ENCODE data around the gene CLCN1. TPM values are rescaled to one million over a fixed set of nuclear protein-coding genes. Genes with fewer than 3 reads are reported as not detected.

CLCN1 gene
- total and polyA plus RNA-seq, 2 donors (not counting 3 experiments of a cell fraction or from before 2014, with no cell fraction given) = not detected

- no peak overlapping the region for H3K9ac ChIP-seq (replicated peaks; ENCODE audit: extremely low read depth, insufficient read depth, low read length)
- H3K79me2 ChIP-seq (ENCODE audit: control insufficient read depth, insufficient read depth, low read length) = no peaks in the 10 kb centered on the region
- H3K4me3 ChIP-seq (replicated peaks in 1 of 3; ENCODE audit: insufficient read depth in 1 of 3, low read depth in 1 of 3, low read length in 3 of 3) = no peak overlapping the region
- H3K36me3 ChIP-seq (ENCODE audit: control insufficient read depth in 2 of 2, extremely low read depth in 1 of 2, insufficient read depth in 2 of 2, low read length in 2 of 2) = peaks cover 6 to 14% of the 10 kb centered on the region in 2 experiments
- dilution Hi-C loops (cut with MboI; ENCODE audit: extremely low pct_ligation_motif_present, low sequenced_read_pairs) (loop anchor here (25.0 kb wide), 1 partner anchor 118 kb away; no protein-coding TSS in a partner anchor), intact Hi-C loops (cut with micrococcal nuclease) (loop anchor here (1.0 to 5.0 kb wide), 4 partner anchors 14 to 587 kb away; no protein-coding TSS in a partner anchor)
- H3K27ac ChIP-seq (ENCODE audit: insufficient read depth, low read depth, low read length) = no peak overlapping the region
- no TSS peak for BruUV-seq (replicated peaks)
- ChIA-PET POLR2A (interaction anchor here (0.5 to 1.9 kb wide), 4 partner anchors 10 to 267 kb away, joined by 3 to 17 read pairs (median 5); partner anchors contain the start of gene ZYX), CTCF (interaction anchor here (0.9 to 2.3 kb wide), 7 partner anchors 12 to 110 kb away, joined by 3 to 12 read pairs (median 4); no protein-coding TSS in a partner anchor)
- H3K9me1 ChIP-seq (replicated peaks; ENCODE audit: control insufficient read depth, extremely low read depth, insufficient read depth, low read length) = no peaks in the 10 kb centered on the region
- FAIRE-seq (no peak), DNase-seq (ENCODE audit: low read depth, low spot score) (no peak)
- no peaks in the 10 kb centered on the region for H3K27me3 ChIP-seq (ENCODE audit: control insufficient read depth in 2 of 2, insufficient read depth in 2 of 2, low read length in 2 of 2)
- no peak overlapping the region for H2AFZ ChIP-seq (ENCODE audit: low read depth, low read length)
- H3K9me3 ChIP-seq (replicated peaks; ENCODE audit: control insufficient read depth, insufficient read depth, low read length) = no peaks in the 10 kb centered on the region
- peaks cover 54% of the 10 kb centered on the region for H3K4me1 ChIP-seq (ENCODE audit: control insufficient read depth, extremely low read depth, insufficient read depth, low read length)
- TF ChIP-seq POLR2A (IDR thresholded peaks at IDR 0.05; ENCODE audit: low read depth, low read length) = peak; percentile 10
- TF ChIP-seq EZH2 (IDR thresholded peaks at IDR 0.05; ENCODE audit: borderline replicate concordance, low read depth, low read length, severe bottlenecking) = no peak
- peak overlapping the region; percentile 31 for H3K4me2 ChIP-seq (ENCODE audit: insufficient read depth, low read length)
- no peaks in the 10 kb centered on the region for H4K20me1 ChIP-seq (replicated peaks; ENCODE audit: control insufficient read depth, extremely low read depth, insufficient read depth, low read length)
Observed at GRCh38 chr7:143394777-143395176, 78.9 kb downstream of the CLCN1 start.

- Histone ChIP-seq H4K20me1 (replicated peaks; ENCODE audit: control insufficient read depth, extremely low read depth, insufficient read depth, low read length) (no peaks in the 10 kb centered on the region), H3K79me2 (ENCODE audit: control insufficient read depth, insufficient read depth, low read length) (no peaks in the 10 kb centered on the region), H3K9me3 (replicated peaks; ENCODE audit: control insufficient read depth, insufficient read depth, low read length) (no peaks in the 10 kb centered on the region), H3K4me3 (replicated peaks in 1 of 3; ENCODE audit: insufficient read depth in 1 of 3, low read depth in 1 of 3, low read length in 3 of 3) (no peak overlapping the region), H3K9me1 (replicated peaks; ENCODE audit: control insufficient read depth, extremely low read depth, insufficient read depth, low read length) (no peaks in the 10 kb centered on the region), H3K27ac (ENCODE audit: insufficient read depth, low read depth, low read length) (no peak overlapping the region), H3K36me3 (ENCODE audit: control insufficient read depth in 2 of 2, extremely low read depth in 1 of 2, insufficient read depth in 2 of 2, low read length in 2 of 2) (peaks cover 6 to 7% of the 10 kb centered on the region in 2 experiments), H3K4me1 (ENCODE audit: control insufficient read depth, extremely low read depth, insufficient read depth, low read length) (peaks cover 47% of the 10 kb centered on the region), H2AFZ (ENCODE audit: low read depth, low read length) (no peak overlapping the region), H3K9ac (replicated peaks; ENCODE audit: extremely low read depth, insufficient read depth, low read length) (no peak overlapping the region), H3K27me3 (ENCODE audit: control insufficient read depth in 2 of 2, insufficient read depth in 2 of 2, low read length in 2 of 2) (no peaks in the 10 kb centered on the region), H3K4me2 (ENCODE audit: insufficient read depth, low read length) (peak overlapping the region; percentile 31)
- dilution Hi-C loops (cut with MboI; ENCODE audit: extremely low pct_ligation_motif_present, low sequenced_read_pairs) = loop anchor here (25.0 kb wide), 1 partner anchor 117 kb away; no protein-coding TSS in a partner anchor
- peak; percentile 49 for DNase-seq (ENCODE audit: low read depth, low spot score)
- CTCF ChIA-PET = interaction anchor here (0.6 to 2.3 kb wide), 16 partner anchors 9 to 341 kb away, joined by 3 to 12 read pairs (median 4); no protein-coding TSS in a partner anchor
- FAIRE-seq = peak; percentile 96
- intact Hi-C loops (cut with micrococcal nuclease) = loop anchor here (1.0 kb wide), 3 partner anchors 15 to 105 kb away; no protein-coding TSS in a partner anchor
- TF ChIP-seq POLR2AphosphoS5 (IDR thresholded peaks at IDR 0.05; ENCODE audit: insufficient read depth, low read depth, low read length) = peak; percentile 12
- TF ChIP-seq FOS (IDR thresholded peaks at IDR 0.05; ENCODE audit: borderline replicate concordance, insufficient read depth, low read length) = peak; percentile 64
- peak; percentile 76 for TF ChIP-seq GATA2 (IDR thresholded peaks at IDR 0.05; ENCODE audit: insufficient read depth, insufficient read length, low read depth, low read length)
- TF ChIP-seq MAX (IDR thresholded peaks at IDR 0.05; ENCODE audit: insufficient read depth, insufficient read length) = no peak
- no peak for TF ChIP-seq MYC (IDR thresholded peaks at IDR 0.05; ENCODE audit: low read depth, low read length)
- TF ChIP-seq, protein P1, sequence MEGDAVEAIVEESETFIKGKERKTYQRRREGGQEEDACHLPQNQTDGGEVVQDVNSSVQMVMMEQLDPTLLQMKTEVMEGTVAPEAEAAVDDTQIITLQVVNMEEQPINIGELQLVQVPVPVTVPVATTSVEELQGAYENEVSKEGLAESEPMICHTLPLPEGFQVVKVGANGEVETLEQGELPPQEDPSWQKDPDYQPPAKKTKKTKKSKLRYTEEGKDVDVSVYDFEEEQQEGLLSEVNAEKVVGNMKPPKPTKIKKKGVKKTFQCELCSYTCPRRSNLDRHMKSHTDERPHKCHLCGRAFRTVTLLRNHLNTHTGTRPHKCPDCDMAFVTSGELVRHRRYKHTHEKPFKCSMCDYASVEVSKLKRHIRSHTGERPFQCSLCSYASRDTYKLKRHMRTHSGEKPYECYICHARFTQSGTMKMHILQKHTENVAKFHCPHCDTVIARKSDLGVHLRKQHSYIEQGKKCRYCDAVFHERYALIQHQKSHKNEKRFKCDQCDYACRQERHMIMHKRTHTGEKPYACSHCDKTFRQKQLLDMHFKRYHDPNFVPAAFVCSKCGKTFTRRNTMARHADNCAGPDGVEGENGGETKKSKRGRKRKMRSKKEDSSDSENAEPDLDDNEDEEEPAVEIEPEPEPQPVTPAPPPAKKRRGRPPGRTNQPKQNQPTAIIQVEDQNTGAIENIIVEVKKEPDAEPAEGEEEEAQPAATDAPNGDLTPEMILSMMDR (IDR thresholded peaks at IDR 0.05; ENCODE audit: extremely low read depth in 1 of 2, insufficient read depth in 1 of 2, low read depth in 1 of 2, low read length in 2 of 2) = peak; percentile 36 to 39
- no peak for TF ChIP-seq POLR2A (IDR thresholded peaks at IDR 0.05; ENCODE audit: low read depth, low read length)
- no TSS peak for BruUV-seq (replicated peaks)
- POLR2A ChIA-PET = interaction anchor here (0.5 to 1.9 kb wide), 4 partner anchors 11 to 268 kb away, joined by 3 to 17 read pairs (median 5); partner anchors contain the start of gene ZYX
Observed at GRCh38 chr7:143395187-143396149, 79.6 kb downstream of the CLCN1 start.
